Left colon (tissue), 2 donors: ENCODE measurements around the gene SUPT5H. TPM values are rescaled to one million over a fixed set of nuclear protein-coding genes. Genes with fewer than 3 reads are reported as not detected.

Experiments used
- ATAC-seq: fragments of 200-7000 bp; cut with Tn5 transposase; one replicate; pipeline ENCODE4 v1.9.1; 2020; ENCODE audit warnings: mild to moderate bottlenecking, moderate library complexity
- DNase-seq, 2 donors: peaks; one replicate each; pipeline ENCODE4 v3.0.0-alpha.2; 2020
- intact Hi-C, 2 donors: fragments of 100-400 bp; cut with DNase I in 1 of 2; cut with micrococcal nuclease in 1 of 2; formaldehyde crosslinking; loops; one replicate each; pipeline versions ENCODE4 v1.11.2 to v1.14.0; 2022; cut with DNase I, micrococcal nuclease
- long read RNA-seq: library from polyadenylated mRNA; unstranded; transcript quantifications from one replicate; pipeline ENCODE4 v2.0.0, GENCODE V29; 2021
- total RNA-seq, 2 donors: library from RNA; stranded (reverse); fragmentation: NEBNext Ultra II Directional; extraction: Animal tissue kit (Norgen Biotek cat#: 25700); gene quantifications; one replicate each; pipeline ENCODE4 v1.2.1, GENCODE V29; 2021
- donor health status: DM: no; HTN: no; CAD: no.
- donor health status: DM: yes; HTN: yes; CAD: no.

The SUPT5H gene
- 100 to 1,000 TPM in 1 of 2 donors, 10 to 100 TPM in 1; 89.1 to 101 TPM for total RNA-seq
- long read RNA-seq, transcript SUPT5H-218 (2 exons, 718 nt): major isoform, 7 of 20 reads
- long read RNA-seq, partial matches to known transcripts: 11 of 20 reads
- long read RNA-seq, other reads (novel, unspliced or antisense): 2 of 20 reads

GRCh38 chr19:39445196-39446111 lies at the start of gene SUPT5H:
Gene SUPT5H (plus strand): TSS chr19:39445582. CDS start chr19:39445891, 309 bp downstream.
- intact Hi-C loops: loop anchor here in 1 of 2 donors (10.0 kb wide), 1 partner anchor 89 kb away; the partner anchor contains the start of gene EID2B
- DNase-seq: peak; percentile 98

GRCh38 chr19:39397360-39398296 lies 47.8 kb upstream of the SUPT5H start:
- DNase-seq (peak; percentile 91 to 97), ATAC-seq (peak; percentile 70)
- intact Hi-C loops: no loop called here

More at GRCh38 chr19:39445196-39446111, at the start of gene SUPT5H:
- ATAC-seq: peak; percentile 96

GRCh38 chr19:39398297-39398864 lies 47.0 kb upstream of the SUPT5H start:
- DNase-seq: peak; percentile 78 to 93
- intact Hi-C loops: no loop called here
- ATAC-seq: peak; percentile 62

GRCh38 chr19:39399668-39400050 lies 45.7 kb upstream of the SUPT5H start:
- intact Hi-C loops: no loop called here
- DNase-seq (peak in 1 of 2 donors; percentile 24), ATAC-seq (no peak)

GRCh38 chr19:39400061-39400460 lies 45.3 kb upstream of the SUPT5H start:
- DNase-seq (no peak), ATAC-seq (no peak)
- intact Hi-C loops: no loop called here

- no peak for DNase-seq
- intact Hi-C loops: no loop called here
- ATAC-seq: no peak
Observed at GRCh38 chr19:39401070-39401548, 44.3 kb upstream of the SUPT5H start.

GRCh38 chr19:39401549-39402345 lies 43.6 kb upstream of the SUPT5H start:
- DNase-seq (peak; percentile 84 to 91), ATAC-seq (peak; percentile 43)
- intact Hi-C loops: no loop called here

- DNase-seq (peak; percentile 92 to 94), ATAC-seq (peak; percentile 33)
- intact Hi-C loops: no loop called here
Observed at GRCh38 chr19:39402346-39403300, 42.8 kb upstream of the SUPT5H start.

GRCh38 chr19:39403331-39404312 lies 41.8 kb upstream of the SUPT5H start:
- ATAC-seq (peak; percentile 31), DNase-seq (peak; percentile 97 to 99)
- intact Hi-C loops: no loop called here

- DNase-seq (peak in 1 of 2 donors; percentile 18), ATAC-seq (no peak)
- intact Hi-C loops: no loop called here
Observed at GRCh38 chr19:39405261-39405957, 40.0 kb upstream of the SUPT5H start.

GRCh38 chr19:39405958-39406655 lies 39.3 kb upstream of the SUPT5H start:
- DNase-seq (peak; percentile 85 to 90), ATAC-seq (no peak)
- intact Hi-C loops: no loop called here

- intact Hi-C loops: no loop called here
- ATAC-seq: peak; percentile 32
- DNase-seq: peak; percentile 90 to 95
Observed at GRCh38 chr19:39406656-39407409, 38.5 kb upstream of the SUPT5H start, which contains the start of gene ZFP36. Gene ZFP36 (plus strand): TSS chr19:39406847. CDS start chr19:39406905, 58 bp downstream.

GRCh38 chr19:39407410-39407659 lies 38.0 kb upstream of the SUPT5H start:
- ATAC-seq (no peak), DNase-seq (no peak)
- intact Hi-C loops: no loop called here
